AG09319 (cell line): ENCODE data around the gene NAPB.

ENCODE experiments used
- DNase-seq: peaks from one replicate; pipeline ENCODE4 v3.0.0-alpha.2; 2010; ENCODE audit warnings: low read depth; ENCODE audit errors: extremely low read depth
- TF ChIP-seq, protein P1 (sequence below): IDR thresholded peaks from 2 replicates; pipeline ENCODE4 v1.5.1; 2011; ENCODE audit warnings: low read depth, mild to moderate bottlenecking, inconsistent platforms, low read length, moderate library complexity

Gene NAPB

DNA sequence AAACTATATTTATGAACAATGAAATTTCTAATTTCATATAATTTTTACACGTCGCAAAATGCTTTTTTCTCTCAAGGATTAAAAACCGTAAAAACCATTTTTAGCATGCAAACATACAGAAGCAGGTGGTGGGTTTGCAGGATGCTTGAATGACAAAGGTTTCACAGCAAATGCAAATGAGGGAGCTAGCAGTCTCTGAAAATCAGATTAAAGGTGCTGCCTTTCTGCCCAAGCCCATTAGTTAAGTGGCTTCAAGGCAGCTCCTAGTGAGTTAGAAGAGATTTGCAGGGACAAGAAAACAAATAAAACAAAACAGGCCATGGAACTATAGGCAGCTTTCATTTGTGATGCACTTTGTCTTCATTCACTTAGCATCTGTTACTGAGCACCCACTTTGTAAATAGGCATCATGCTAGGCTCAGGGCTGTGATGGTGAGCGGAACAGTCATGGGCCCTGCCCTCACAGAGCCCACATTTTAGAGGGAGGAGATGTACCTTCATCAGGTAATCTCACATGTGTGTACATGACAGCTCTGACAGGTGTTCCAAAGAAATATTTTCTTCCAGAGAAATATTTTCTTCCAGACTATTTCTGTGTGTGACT is 29.5 kb downstream of the NAPB start:
- DNase-seq = no peak
- TF ChIP-seq, protein P1, sequence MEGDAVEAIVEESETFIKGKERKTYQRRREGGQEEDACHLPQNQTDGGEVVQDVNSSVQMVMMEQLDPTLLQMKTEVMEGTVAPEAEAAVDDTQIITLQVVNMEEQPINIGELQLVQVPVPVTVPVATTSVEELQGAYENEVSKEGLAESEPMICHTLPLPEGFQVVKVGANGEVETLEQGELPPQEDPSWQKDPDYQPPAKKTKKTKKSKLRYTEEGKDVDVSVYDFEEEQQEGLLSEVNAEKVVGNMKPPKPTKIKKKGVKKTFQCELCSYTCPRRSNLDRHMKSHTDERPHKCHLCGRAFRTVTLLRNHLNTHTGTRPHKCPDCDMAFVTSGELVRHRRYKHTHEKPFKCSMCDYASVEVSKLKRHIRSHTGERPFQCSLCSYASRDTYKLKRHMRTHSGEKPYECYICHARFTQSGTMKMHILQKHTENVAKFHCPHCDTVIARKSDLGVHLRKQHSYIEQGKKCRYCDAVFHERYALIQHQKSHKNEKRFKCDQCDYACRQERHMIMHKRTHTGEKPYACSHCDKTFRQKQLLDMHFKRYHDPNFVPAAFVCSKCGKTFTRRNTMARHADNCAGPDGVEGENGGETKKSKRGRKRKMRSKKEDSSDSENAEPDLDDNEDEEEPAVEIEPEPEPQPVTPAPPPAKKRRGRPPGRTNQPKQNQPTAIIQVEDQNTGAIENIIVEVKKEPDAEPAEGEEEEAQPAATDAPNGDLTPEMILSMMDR = no peak

DNA sequence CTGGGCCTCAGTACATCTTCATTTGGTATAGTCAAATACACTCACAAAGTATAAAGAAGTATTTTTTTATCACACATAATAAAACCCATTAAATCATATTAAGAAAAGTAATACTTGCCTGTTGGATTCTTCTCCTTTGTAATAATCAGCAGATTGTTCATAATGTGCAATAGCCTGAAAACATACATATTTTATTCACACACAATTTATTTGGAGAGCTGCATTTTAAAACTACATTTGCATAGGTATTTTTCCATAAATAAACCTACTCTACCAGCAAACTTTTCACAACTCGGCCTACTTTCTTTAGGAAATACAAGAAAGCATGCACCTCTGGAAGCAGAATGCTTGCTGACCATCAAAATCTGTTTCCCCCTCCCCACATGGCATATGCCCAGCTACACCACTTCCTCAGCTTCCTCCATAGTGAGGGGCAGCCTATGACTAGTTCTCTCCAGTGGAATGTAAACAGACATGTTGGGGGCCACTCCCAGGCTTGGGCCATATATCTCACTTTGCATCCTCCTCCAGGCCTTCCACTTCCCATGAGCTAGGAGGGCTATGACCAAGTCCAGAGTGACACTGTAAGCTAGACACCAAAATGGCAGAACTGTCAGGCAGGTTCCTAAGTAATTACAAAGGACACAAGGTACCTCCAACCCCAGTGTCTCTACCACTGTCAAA is 31.1 kb downstream of the NAPB start:
- TF ChIP-seq, protein P1 = no peak
- no peak for DNase-seq

DNA sequence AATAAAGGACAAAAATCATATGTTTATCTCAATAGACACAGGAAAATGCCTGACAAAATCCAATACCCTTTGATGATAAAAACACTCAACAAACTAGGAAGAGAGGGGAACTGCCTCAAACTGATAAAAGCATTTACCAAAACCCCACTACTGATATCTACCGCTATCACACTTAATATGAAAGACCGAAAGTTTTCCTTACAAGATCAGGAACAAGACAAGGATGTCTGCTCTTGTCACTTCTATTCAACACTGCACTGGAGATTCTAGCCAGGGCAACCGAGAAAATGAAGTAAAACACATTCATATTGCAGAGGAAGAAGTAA is 34.2 kb downstream of the NAPB start:
- TF ChIP-seq, protein P1 = no peak
- DNase-seq = no peak

DNA sequence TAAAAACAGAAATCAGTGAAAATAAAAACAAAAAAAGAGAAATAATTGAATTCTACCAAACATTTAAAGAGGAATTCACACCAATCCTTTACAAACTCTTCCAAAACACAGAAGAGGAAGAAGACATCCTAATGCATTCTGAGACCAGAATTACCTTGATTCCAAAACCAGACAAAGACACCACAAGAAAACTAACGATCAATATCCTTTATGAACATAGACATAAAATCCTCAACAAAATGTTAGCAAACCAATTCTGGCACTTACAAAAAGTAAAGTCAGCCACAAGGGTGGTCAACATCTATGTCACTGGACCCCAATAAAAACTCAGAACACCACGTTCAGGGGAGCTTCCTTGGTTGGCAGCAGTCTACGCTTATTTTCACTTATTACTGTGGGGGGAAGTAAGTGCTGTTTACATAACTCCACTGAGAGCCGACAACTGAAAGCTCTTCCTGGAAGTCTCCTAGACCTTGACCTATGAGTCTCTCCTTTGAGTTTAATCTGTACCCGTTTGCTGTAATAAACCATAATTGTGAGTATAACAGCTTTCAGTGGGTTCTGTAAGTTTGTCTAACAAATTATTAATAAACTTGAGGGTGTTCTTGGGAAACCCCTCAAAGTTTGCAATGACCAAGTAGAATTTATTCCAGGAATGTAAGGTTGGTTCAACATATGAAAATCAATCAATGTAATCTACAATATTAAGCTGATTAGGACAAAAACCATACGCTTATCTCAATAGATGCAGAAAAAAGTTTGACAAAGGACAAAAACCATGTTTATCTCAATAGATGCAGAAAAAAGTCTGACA is 34.8 kb downstream of the NAPB start:
- TF ChIP-seq, protein P1 = no peak
- DNase-seq = no peak

DNA sequence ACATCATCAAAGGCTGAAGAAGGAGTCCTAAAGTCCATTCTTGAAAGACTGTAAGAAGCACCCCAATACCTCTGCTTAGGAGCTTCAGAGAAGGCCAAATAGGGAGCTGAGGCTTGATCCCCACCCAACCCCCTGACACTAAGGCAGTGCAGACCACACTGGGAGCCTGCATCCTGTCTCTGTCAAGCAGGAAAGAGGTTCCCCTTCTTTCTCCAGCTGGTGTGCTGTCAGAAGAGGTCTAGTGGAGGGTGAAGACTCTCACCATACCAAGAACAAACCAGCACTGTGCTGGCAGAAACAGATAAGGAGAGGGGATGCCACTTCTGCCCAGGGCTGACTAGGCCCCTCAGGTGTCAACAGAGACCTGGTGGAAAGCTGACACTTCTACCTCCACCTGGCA is 39.4 kb downstream of the NAPB start:
- DNase-seq = no peak
- TF ChIP-seq, protein P1 = no peak

DNA sequence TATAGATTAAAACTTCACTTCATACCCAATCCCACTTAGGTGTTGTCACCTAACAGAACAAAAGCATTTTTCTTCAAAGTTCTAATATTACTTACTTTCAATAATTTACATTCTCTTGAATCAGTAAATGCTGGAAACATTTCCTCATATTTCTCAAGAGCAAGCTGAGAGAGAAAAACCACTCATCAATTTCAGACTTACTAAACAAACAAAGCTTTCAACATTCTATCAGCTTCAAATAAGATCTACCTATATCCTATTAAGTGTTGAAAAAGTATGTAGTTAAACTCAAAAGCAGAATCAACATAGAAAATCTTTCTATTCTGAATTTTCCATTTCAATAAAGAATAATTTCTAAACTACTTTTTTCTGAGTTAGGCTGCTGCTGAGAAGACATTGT is 41.5 kb downstream of the NAPB start:
- TF ChIP-seq, protein P1 = no peak

DNA sequence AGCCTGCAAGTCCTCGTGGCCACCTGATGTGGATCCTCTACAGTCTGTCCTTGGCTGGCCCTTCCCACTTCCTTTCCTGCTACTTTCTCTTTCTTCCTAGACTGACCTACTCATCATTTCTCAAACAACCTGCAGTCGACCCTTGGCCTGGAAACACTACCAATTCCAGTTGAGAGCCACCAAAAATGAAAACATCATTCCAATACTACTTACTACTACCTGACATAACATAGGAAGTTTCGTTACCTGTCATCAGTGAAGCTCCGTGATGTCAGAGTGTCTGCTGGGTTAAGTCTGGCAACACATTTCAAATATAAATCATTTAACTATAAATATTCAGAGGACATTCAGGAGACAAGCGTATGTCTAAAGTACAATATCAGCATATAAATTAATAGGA is 45.5 kb downstream of the NAPB start:
- TF ChIP-seq, protein P1 = no peak
- no peak for DNase-seq

More for the DNA sequence above, 41.5 kb downstream of the NAPB start:
- no peak for DNase-seq
